Measurements from ENCODE around the gene ECE2. TPM values are rescaled to one million over a fixed set of nuclear protein-coding genes. Genes with fewer than 3 reads are reported as not detected.
A peak's percentile ranks its signal among the peaks of the same experiment; 100 is the strongest.

ECE2 gene
- total and polyA plus RNA-seq, 2 experiments from 2014 or later, result not detected

DNA sequence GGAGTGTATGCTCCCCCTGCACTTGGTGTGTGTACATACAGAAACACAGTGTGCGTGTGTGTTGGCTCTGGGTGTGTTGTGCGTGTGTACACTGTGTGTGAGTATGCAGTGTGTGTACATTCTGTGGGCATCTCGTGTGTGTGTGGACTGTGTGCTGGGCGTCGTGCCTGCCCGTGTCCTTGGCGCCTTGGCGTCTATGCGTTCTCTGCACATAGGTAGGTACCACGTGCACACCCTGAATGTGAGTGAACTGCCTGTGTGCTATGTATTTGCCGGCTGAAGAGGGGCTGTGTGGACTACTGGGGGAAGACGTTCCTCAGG is 481 bp upstream of the ECE2 start:
- TF ChIP-seq EZH2phosphoT487 (IDR thresholded peaks at IDR 0.05; ENCODE audit: insufficient read depth, low read depth) (no peak), EZH2 (IDR thresholded peaks at IDR 0.05; ENCODE audit: insufficient read depth, poor library complexity, severe bottlenecking) (no peak)
- in situ Hi-C loops (cut with MboI), result no loop called here
- Histone ChIP-seq H3K4me2 (ENCODE audit: unreplicated experiment) (no peak overlapping the region), H3K9ac (no peak overlapping the region), H3K27me3 (replicated peaks; ENCODE audit: insufficient read depth) (peaks cover 16% of the 10 kb centered on the region), H3K79me2 (ENCODE audit: insufficient read depth) (no peaks in the 10 kb centered on the region), H4K20me1 (ENCODE audit: insufficient read depth) (no peaks in the 10 kb centered on the region), H3K4me3 (peak overlapping the region; percentile 40; the same call in 1 of the 2 replicates), H2AFZ (no peak overlapping the region), H3K9me2 (ENCODE audit: insufficient read depth) (no peaks in the 10 kb centered on the region), H3K27ac (no peak overlapping the region), H3F3A (ENCODE audit: insufficient read depth) (no peaks in the 10 kb centered on the region), H3K4me1 (ENCODE audit: insufficient read depth) (no peaks in the 10 kb centered on the region), H3K9me3 (ENCODE audit: low read depth) (no peaks in the 10 kb centered on the region), H3K36me3 (ENCODE audit: low read depth) (no peaks in the 10 kb centered on the region)
- no peak for DNase-seq
- 62 to 63% methylated on average over 12 of the region's 12 CpGs for WGBS, 2 experiments (ENCODE audit: low coverage in 1 of 2, low lambda C conversion rate in 2 of 2, missing lambda C conversion rate in 2 of 2)

DNA sequence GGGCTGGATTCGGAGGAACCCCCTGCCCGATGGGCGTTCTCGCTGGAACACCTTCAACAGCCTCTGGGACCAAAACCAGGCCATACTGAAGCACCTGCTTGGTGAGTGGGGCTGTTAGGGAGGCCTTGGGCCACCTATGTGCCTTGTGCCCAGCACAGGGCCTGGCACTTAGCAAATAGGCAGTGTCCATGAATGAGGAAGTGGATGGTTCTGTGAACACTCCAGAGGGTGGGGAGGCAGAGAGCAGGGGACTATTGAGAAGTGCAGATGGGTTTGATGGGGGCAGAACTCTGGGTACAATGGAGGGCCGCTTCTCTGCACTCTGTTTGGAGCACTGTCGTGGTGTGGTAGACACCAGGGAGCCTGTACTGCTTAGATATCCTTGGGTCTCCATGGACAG is 1.5 kb downstream of the ECE2 start:
- in situ Hi-C loops (cut with MboI), result no loop called here
- WGBS, 2 experiments (ENCODE audit: low coverage in 1 of 2, low lambda C conversion rate in 2 of 2, missing lambda C conversion rate in 2 of 2), result 75 to 84% methylated on average over 6 of the region's 6 CpGs
- Histone ChIP-seq H3K9me2 (ENCODE audit: insufficient read depth) (no peaks in the 10 kb centered on the region), H3K36me3 (ENCODE audit: low read depth) (no peaks in the 10 kb centered on the region), H3K4me3 (no peak overlapping the region), H3K9ac (no peak overlapping the region), H3K4me1 (ENCODE audit: insufficient read depth) (no peaks in the 10 kb centered on the region), H3F3A (ENCODE audit: insufficient read depth) (no peaks in the 10 kb centered on the region), H4K20me1 (ENCODE audit: insufficient read depth) (no peaks in the 10 kb centered on the region), H3K4me2 (ENCODE audit: unreplicated experiment) (no peak overlapping the region), H3K27me3 (replicated peaks; ENCODE audit: insufficient read depth) (peaks cover 16% of the 10 kb centered on the region), H3K79me2 (ENCODE audit: insufficient read depth) (no peaks in the 10 kb centered on the region), H2AFZ (no peak overlapping the region), H3K9me3 (ENCODE audit: low read depth) (no peaks in the 10 kb centered on the region), H3K27ac (no peak overlapping the region)
- no peak for DNase-seq
- no peak for TF ChIP-seq EZH2 (IDR thresholded peaks at IDR 0.05; ENCODE audit: insufficient read depth, poor library complexity, severe bottlenecking)
- no peak for TF ChIP-seq EZH2phosphoT487 (IDR thresholded peaks at IDR 0.05; ENCODE audit: insufficient read depth, low read depth)

DNA sequence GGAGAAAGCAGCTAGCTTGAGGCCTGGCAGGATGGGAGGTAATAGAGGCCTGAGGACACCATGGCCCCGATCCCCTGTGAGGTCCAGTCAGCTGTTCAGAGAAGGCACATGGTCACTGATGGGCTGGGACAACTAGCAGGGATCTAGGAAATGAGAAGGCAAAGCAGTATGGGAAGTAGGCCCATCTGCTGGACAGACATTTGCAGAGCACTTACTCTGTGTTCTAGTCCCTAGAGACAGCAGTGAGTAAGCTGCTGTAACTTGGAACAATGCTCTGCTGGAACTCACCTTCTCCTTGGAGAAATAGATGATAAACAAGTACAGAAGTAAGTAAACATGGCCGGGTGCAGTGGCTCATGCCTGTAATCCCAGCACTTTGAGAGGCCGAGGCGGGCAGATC is 7.1 kb downstream of the ECE2 start:
- Histone ChIP-seq H3K79me2 (ENCODE audit: insufficient read depth) (no peaks in the 10 kb centered on the region), H4K20me1 (ENCODE audit: insufficient read depth) (no peaks in the 10 kb centered on the region), H3K9me3 (ENCODE audit: low read depth) (no peaks in the 10 kb centered on the region), H3K36me3 (ENCODE audit: low read depth) (no peaks in the 10 kb centered on the region), H2AFZ (no peak overlapping the region), H3F3A (ENCODE audit: insufficient read depth) (no peaks in the 10 kb centered on the region), H3K9me2 (ENCODE audit: insufficient read depth) (no peaks in the 10 kb centered on the region), H3K4me3 (no peak overlapping the region), H3K4me1 (ENCODE audit: insufficient read depth) (no peaks in the 10 kb centered on the region), H3K9ac (no peak overlapping the region), H3K27ac (no peak overlapping the region), H3K27me3 (replicated peaks; ENCODE audit: insufficient read depth) (peaks cover 12% of the 10 kb centered on the region), H3K4me2 (ENCODE audit: unreplicated experiment) (no peak overlapping the region)
- WGBS, 2 experiments (ENCODE audit: low coverage in 1 of 2, low lambda C conversion rate in 2 of 2, missing lambda C conversion rate in 2 of 2), result 82 to 88% methylated on average over 4 of the region's 4 CpGs
- peak; percentile 27 for DNase-seq
- TF ChIP-seq EZH2 (IDR thresholded peaks at IDR 0.05; ENCODE audit: insufficient read depth, poor library complexity, severe bottlenecking), result no peak
- TF ChIP-seq EZH2phosphoT487 (IDR thresholded peaks at IDR 0.05; ENCODE audit: insufficient read depth, low read depth), result no peak
- in situ Hi-C loops (cut with MboI), result loop anchor here (10.0 kb wide), 1 partner anchor 388 kb away; no protein-coding TSS in a partner anchor

DNA sequence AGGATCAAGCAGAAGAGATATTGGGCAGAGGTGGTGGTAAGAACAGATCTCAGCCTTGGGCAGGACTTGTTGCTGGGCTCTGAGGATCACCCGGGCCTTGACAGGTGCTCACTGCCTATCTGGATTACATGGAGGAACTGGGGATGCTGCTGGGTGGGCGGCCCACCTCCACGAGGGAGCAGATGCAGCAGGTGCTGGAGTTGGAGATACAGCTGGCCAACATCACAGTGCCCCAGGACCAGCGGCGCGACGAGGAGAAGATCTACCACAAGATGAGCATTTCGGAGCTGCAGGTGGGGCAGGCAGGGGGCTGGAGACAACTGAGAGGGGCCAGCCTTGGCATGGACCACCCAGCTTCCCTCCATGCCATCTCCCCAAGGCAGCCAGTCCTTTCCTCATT is 7.9 kb downstream of the ECE2 start:
- no peak overlapping the region for H2AFZ ChIP-seq
- H3K9me2 ChIP-seq (ENCODE audit: insufficient read depth), result no peaks in the 10 kb centered on the region
- WGBS, 2 experiments (ENCODE audit: low coverage in 1 of 2, low lambda C conversion rate in 2 of 2, missing lambda C conversion rate in 2 of 2), result 81 to 90% methylated on average over 8 of the region's 8 CpGs
- in situ Hi-C loops (cut with MboI), result loop anchor here (10.0 kb wide), 1 partner anchor 389 kb away; no protein-coding TSS in a partner anchor
- H3K27me3 ChIP-seq (replicated peaks; ENCODE audit: insufficient read depth), result peaks cover 10% of the 10 kb centered on the region
- no peak for DNase-seq
- TF ChIP-seq EZH2phosphoT487 (IDR thresholded peaks at IDR 0.05; ENCODE audit: insufficient read depth, low read depth) (no peak), EZH2 (IDR thresholded peaks at IDR 0.05; ENCODE audit: insufficient read depth, poor library complexity, severe bottlenecking) (no peak)
- H3K9me3 ChIP-seq (ENCODE audit: low read depth), result no peaks in the 10 kb centered on the region
- H3K4me2 ChIP-seq (ENCODE audit: unreplicated experiment), result no peak overlapping the region
- H3K36me3 ChIP-seq (ENCODE audit: low read depth), result no peaks in the 10 kb centered on the region
- no peaks in the 10 kb centered on the region for H4K20me1 ChIP-seq (ENCODE audit: insufficient read depth)
- no peak overlapping the region for H3K4me3 ChIP-seq
- H3K27ac ChIP-seq, result no peak overlapping the region
- H3F3A ChIP-seq (ENCODE audit: insufficient read depth), result no peaks in the 10 kb centered on the region
- no peaks in the 10 kb centered on the region for H3K4me1 ChIP-seq (ENCODE audit: insufficient read depth)
- no peaks in the 10 kb centered on the region for H3K79me2 ChIP-seq (ENCODE audit: insufficient read depth)
- no peak overlapping the region for H3K9ac ChIP-seq

DNA sequence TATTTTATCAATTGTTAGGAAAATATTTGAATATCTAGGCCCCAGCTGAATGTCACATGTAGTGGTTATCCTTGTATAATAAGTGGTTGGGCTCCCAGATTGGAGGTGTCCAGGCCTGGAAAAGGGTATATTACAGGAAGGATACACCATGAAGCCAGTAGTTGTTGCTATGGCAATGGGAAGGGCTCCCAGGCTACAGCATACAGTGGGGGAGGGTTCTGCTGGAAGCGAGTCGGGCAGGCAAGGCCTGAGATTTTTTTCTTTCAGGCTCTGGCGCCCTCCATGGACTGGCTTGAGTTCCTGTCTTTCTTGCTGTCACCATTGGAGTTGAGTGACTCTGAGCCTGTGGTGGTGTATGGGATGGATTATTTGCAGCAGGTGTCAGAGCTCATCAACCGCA is 8.9 kb downstream of the ECE2 start:
- TF ChIP-seq EZH2 (IDR thresholded peaks at IDR 0.05; ENCODE audit: insufficient read depth, poor library complexity, severe bottlenecking) (no peak), EZH2phosphoT487 (IDR thresholded peaks at IDR 0.05; ENCODE audit: insufficient read depth, low read depth) (no peak)
- Histone ChIP-seq H3K79me2 (ENCODE audit: insufficient read depth) (no peaks in the 10 kb centered on the region), H3K36me3 (ENCODE audit: low read depth) (no peaks in the 10 kb centered on the region), H2AFZ (no peak overlapping the region), H3K4me3 (no peak overlapping the region), H3K27ac (no peak overlapping the region), H3K9me3 (ENCODE audit: low read depth) (no peaks in the 10 kb centered on the region), H3K4me2 (ENCODE audit: unreplicated experiment) (no peak overlapping the region), H4K20me1 (ENCODE audit: insufficient read depth) (no peaks in the 10 kb centered on the region), H3K27me3 (replicated peaks; ENCODE audit: insufficient read depth) (peaks cover 6% of the 10 kb centered on the region; the same call in 1 of the 2 replicates), H3K9me2 (ENCODE audit: insufficient read depth) (no peaks in the 10 kb centered on the region), H3K4me1 (ENCODE audit: insufficient read depth) (no peaks in the 10 kb centered on the region), H3F3A (ENCODE audit: insufficient read depth) (no peaks in the 10 kb centered on the region), H3K9ac (no peak overlapping the region)
- 23 to 27% methylated on average over 4 of the region's 4 CpGs for WGBS, 2 experiments (ENCODE audit: low coverage in 1 of 2, low lambda C conversion rate in 2 of 2, missing lambda C conversion rate in 2 of 2)
- DNase-seq, result peak; percentile 79
- in situ Hi-C loops (cut with MboI), result loop anchor here (10.0 kb wide), 1 partner anchor 390 kb away; no protein-coding TSS in a partner anchor
